ENCODE data around the gene HOMER2. TPM values are rescaled to one million over a fixed set of nuclear protein-coding genes. Genes with fewer than 3 reads are reported as not detected.

HOMER2 gene
- total and polyA plus RNA-seq, 2 of the 13 experiments (the other 11 are each of a cell fraction or from before 2014, with no cell fraction given): 12.9 to 14.1 TPM

GRCh38 chr15:82858932-82859331 lies 93.6 kb downstream of the HOMER2 start:
- in situ Hi-C loops (cut with HindIII; ENCODE audit: extremely low pct_ligation_motif_present, low pct_unique_long_range_greater_than_20kb) (loop anchor here (5.0 to 10.0 kb wide), 2 partner anchors 58 to 126 kb away; partner anchors contain the start of gene RAMAC), intact Hi-C loops (cut with micrococcal nuclease; ENCODE audit: unreplicated experiment) (loop anchor here (5.0 kb wide), 2 partner anchors 58 to 128 kb away; partner anchors contain the start of gene RAMAC)
- ATAC-seq (no peak), FAIRE-seq (no peak), DNase-seq (ENCODE audit: low spot score) (no peak)
- Histone ChIP-seq H3K79me2 (ENCODE audit: insufficient read depth, low read length) (no peaks in the 10 kb centered on the region), H2AFZ (ENCODE audit: low read length) (no peak overlapping the region), H3K9ac (ENCODE audit: insufficient read depth, low read depth, low read length) (no peak overlapping the region), H3K36me3 (replicated peaks in 1 of 2; ENCODE audit: control insufficient read depth in 1 of 2, insufficient read depth in 2 of 2, low read length in 2 of 2) (no peaks in the 10 kb centered on the region), H3K4me3 (replicated peaks in 1 of 3; ENCODE audit: insufficient read depth in 1 of 3, low read depth in 2 of 3, low read length in 3 of 3) (no peak overlapping the region), H3K4me1 (ENCODE audit: insufficient read depth, low read length) (peaks cover 23% of the 10 kb centered on the region), H3K9me3 (ENCODE audit: low read length) (no peaks in the 10 kb centered on the region), H4K20me1 (ENCODE audit: insufficient read depth, low read length) (no peaks in the 10 kb centered on the region), H3K27me3 (ENCODE audit: control insufficient read depth in 1 of 2, insufficient read depth in 2 of 2, low read length in 2 of 2) (no peaks in the 10 kb centered on the region), H3K4me2 (ENCODE audit: low read depth, low read length) (no peak overlapping the region), H3K27ac (ENCODE audit: extremely low read length, insufficient read depth, low read length) (no peak overlapping the region)
- WGBS (ENCODE audit: low lambda C conversion rate): 97% methylated on average over 11 of the region's 11 CpGs
- ChIA-PET CTCF (ENCODE audit: low intra/inter-chr PET ratio, low total read pairs) (no interaction called here), POLR2A (interaction anchor here (1.2 kb wide), 1 partner anchor 109 kb away, joined by 3 read pairs; no protein-coding TSS in a partner anchor)
- BruUV-seq (replicated peaks): no TSS peak
- TF ChIP-seq MXD4 (CRISPR knock-in tag; IDR thresholded peaks at IDR 0.05) (no peak), BRF2 (CRISPR knock-in tag; IDR thresholded peaks at IDR 0.05) (no peak), CSRNP1 (CRISPR knock-in tag; IDR thresholded peaks at IDR 0.05) (no peak), ZBTB46 (CRISPR knock-in tag; IDR thresholded peaks at IDR 0.05; ENCODE audit: borderline replicate concordance) (no peak), DNMT3B (CRISPR knock-in tag; conservative IDR thresholded peaks at IDR 0.05) (no peak), ZNF362 (CRISPR knock-in tag; IDR thresholded peaks at IDR 0.05; ENCODE audit: borderline replicate concordance) (no peak), ZNF431 (CRISPR knock-in tag; IDR thresholded peaks at IDR 0.05; ENCODE audit: borderline replicate concordance, low read depth) (no peak), ZNF589 (CRISPR knock-in tag; conservative IDR thresholded peaks at IDR 0.05) (no peak), SETDB1 (CRISPR knock-in tag; IDR thresholded peaks at IDR 0.05; ENCODE audit: borderline replicate concordance) (no peak), SAFB2 (CRISPR knock-in tag; IDR thresholded peaks at IDR 0.05; ENCODE audit: borderline replicate concordance, low read depth) (no peak), CHD4 (IDR thresholded peaks at IDR 0.05; ENCODE audit: borderline replicate concordance, low read length) (no peak), ATF7 (IDR thresholded peaks at IDR 0.05) (no peak), ATF7 (CRISPR knock-in tag; IDR thresholded peaks at IDR 0.05) (no peak), THRA (CRISPR knock-in tag; IDR thresholded peaks at IDR 0.05; ENCODE audit: borderline replicate concordance) (no peak), ZNF782 (CRISPR knock-in tag; IDR thresholded peaks at IDR 0.05; ENCODE audit: borderline replicate concordance) (no peak), ZNF569 (CRISPR knock-in tag; IDR thresholded peaks at IDR 0.05; ENCODE audit: borderline replicate concordance) (no peak), SOX13 (IDR thresholded peaks at IDR 0.05) (no peak), SOX13 (CRISPR knock-in tag; conservative IDR thresholded peaks at IDR 0.05 in 1 of 2, IDR thresholded peaks at IDR 0.05 in 1 of 2) (no peak)
